ENCODE data around the gene TAF12.
"Not testable (repeated sequence)": the region's sequence is repeated elsewhere in the genome, so short reads cannot be mapped to it uniquely, and the experiment has no call there.

The TAF12 gene

DNA sequence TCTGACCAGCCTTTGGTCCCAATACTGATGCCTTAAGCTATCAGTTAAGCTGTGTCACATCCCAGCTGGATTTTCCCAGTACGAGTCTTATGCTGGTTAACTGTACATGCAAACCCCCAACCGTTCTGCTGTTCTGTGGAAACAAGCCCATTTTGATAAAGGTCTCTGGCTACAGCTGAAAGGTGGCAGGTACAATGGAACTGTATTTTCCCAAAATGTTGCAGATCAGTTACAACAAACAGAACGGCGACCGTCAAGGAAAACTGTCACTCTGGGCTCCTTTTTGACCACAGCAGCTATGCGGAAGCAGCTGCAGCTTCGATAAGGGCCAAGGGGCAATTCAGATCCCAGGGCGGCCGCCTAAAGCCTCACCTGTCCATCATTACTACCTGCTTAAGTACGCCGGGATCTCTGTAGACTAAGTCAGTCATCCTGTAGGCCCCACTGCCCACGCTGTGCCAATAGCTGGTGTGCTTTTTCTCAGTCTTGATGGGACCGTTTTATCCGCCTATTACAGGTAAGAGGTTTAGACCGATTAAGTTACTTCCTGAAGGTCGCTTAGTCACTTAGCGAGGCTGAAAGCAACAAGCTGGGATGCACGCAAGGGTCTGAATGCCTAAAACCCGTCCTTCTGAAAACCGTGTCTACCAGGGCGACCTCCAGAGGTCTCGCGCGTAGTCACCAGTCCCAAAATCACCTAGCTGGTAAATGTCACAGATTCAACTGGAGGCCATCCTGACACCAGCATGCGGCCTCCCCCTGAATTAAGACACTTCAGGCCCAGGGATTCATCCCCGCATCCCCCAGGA, 61.9 kb downstream of the TAF12 start:
- peak; percentile 56 for DNase-seq

GRCh38 chr1:28579401-28579800, 63.5 kb downstream of the TAF12 start:
- no peak for DNase-seq

DNA sequence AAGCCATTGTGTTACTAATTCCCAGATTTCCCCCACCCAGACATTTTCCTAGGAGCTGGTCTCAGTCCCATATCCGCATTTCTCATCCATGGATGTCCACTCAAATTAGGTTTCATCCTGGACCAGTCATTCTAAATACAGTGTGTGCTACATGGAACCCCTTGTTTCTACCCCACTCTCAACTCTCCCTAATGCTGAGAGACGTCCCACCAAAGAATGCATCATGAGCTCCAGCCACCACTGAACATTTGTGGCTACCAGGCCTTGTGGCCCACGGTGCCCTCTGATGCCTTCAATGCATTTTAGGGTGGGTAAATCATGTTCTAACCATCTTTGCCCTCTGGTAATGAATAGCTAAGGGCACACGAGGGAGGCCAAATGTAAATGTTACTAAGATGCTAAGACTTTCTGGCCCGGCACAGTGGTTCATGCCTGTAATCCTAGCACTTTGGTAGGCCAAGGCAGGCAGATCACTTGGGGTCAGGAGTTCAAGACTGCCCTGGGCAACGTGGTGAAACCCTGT, 64.1 kb downstream of the TAF12 start:
- no peak for DNase-seq

GRCh38 chr1:28577738-28578536, 64.9 kb downstream of the TAF12 start:
- no peak for DNase-seq

DNA sequence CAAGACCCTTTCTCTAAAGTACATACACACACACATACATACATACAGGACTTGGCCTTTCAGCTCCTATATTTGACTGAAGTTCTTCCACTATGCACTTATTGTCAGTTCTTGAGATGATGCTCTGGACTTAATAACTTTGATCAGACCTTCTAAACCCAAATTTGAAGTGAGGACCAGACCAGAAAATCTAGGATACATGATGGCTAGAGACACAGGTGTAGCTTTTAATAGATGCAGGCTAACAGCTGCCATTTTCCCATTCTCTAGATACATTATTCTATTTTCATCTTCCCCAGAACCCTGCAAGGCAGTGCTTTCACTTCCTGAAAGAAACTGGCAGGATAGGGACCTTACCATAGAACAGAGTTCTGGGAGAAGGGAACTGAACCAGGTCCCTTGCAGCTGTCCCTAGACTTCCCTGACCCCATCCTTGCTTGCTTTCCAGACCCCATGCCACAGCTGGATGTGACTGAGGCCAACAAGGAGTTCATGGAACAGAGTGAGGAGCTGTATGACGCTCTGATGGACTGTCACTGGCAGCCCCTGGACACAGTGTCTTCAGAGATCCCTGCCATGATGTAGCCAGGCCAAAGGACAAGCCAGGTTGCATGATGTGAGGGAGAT, 65.7 kb downstream of the TAF12 start:
- no peak for DNase-seq

GRCh38 chr1:28573564-28573963, 69.3 kb downstream of the TAF12 start:
- DNase-seq: no peak

DNA sequence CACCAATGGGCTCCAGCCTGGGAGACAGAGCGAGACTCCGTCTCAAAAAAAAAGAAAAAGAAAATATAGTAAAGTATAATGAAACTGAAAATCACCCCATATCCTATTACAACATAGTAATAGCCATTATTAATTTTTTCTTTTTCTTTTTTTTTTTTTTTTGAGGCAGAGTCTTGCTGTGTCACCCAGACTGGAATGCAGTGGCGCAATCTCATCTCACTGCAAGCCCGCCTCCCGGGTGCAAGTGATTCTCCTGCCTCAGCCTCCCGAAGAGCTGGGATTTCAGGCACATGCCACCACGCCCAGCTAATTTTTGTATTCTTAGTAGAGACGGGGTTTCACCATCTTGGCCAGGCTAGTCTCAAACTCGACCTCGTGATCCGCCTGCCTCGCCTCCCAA, 70.0 kb downstream of the TAF12 start:
- DNase-seq: not testable (repeated sequence)

DNA sequence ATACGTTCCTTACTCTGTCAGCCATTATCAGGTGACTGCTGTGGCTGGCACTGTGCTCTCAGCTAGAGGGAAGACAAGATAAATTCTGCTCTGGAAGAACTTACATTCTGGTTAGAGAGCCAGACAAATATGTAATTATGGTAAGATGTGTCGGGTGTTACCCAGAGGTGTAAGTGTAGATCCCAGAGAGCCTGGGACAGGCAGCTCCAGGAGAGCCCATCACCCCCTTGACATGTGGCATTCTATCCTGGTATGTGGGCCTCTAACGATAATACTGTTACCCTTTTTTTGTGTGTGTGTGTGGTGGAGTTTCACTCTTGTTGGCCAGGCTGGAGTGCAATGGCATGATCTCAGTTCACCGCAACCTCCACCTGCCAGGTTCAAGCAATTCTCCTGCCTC, 71.0 kb downstream of the TAF12 start:
- DNase-seq: no peak

DNA sequence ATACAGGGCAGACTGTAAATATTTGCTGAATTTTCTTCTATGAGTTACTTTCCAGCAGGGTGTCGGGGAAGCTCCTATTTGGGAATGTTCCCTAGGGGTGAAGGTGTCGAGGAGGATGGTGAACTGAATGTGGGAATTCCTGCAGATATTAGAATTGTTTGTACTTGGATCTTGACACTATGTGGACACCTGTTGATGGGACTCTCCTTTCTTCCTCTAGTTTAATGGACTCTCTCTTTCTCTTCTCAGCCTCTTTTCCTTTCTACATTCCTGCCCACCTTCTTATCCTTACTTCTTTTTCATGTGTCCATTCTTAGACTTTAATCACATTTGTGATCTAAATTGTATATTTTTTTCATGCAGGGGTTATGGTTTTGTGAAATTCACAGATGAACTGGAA, 75.9 kb downstream of the TAF12 start:
- no peak for DNase-seq

GRCh38 chr1:28565726-28566125, 77.1 kb downstream of the TAF12 start:
- DNase-seq: no peak

DNA sequence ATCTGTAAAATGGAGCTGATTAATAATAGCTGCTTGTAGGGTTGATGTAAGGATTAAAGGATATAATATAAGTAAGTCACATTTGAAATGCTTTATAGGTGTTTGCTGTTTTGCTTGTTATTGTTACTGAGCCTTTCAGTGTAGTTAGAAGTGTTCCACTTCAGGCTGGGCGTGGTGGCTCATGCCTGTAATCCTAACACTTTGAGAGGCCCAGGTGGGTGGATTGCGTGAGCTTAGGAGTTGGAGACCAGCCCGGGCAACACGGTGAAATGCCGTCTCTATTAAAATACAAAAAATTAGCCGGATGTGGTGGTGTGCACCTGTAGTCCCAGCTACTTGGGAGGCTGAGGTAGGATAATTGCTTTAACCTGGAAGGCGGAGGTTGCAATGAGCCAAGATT, 77.8 kb downstream of the TAF12 start:
- DNase-seq: no peak

DNA sequence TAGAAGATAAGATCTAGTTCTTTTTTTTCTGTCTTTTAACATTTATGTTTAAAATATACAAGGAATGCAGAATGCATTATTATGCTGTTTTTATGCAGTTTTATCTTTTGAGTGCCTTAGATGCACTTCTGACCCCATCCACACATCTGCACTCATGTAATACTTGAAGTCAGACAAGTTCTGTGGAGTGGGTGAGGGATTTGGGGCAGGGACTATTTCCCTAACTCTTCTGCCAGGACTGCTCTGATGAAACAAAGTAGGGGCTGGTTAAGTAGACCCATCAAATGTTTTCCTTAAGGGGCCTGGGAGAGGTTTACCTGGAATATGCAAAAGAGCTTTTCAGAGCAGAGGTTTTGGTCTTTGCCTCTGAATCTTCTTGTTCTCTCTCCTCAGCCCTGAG, 78.6 kb downstream of the TAF12 start:
- no peak for DNase-seq

DNA sequence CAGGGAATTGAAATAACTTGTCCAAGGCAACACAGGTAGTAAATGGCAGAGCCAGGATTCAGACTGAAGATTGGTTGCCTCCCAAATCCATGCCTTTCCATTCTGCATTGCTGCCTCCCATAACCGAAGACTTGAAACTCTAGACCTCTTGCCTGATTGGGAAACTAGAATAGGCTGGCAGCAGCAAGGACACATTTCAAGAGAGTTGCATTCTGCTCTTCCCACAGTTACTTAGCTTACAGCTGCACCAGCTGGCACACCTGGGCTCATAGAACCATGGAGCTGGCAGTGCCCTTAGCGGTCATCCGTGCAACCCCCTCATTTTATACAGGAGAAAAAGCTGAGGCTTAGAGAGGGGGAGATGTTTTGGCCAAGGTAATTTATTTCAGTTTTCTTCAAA, 82.0 kb downstream of the TAF12 start:
- DNase-seq: no peak

Measured in activated effector memory CD4-positive, alpha-beta T cell treated with Interleukin-2 at 50 U/mL for 16 hours (primary cell).